ENCODE measurements around the gene RPL23.
A peak's percentile ranks its signal among the peaks of the same experiment; 100 is the strongest.

DNA sequence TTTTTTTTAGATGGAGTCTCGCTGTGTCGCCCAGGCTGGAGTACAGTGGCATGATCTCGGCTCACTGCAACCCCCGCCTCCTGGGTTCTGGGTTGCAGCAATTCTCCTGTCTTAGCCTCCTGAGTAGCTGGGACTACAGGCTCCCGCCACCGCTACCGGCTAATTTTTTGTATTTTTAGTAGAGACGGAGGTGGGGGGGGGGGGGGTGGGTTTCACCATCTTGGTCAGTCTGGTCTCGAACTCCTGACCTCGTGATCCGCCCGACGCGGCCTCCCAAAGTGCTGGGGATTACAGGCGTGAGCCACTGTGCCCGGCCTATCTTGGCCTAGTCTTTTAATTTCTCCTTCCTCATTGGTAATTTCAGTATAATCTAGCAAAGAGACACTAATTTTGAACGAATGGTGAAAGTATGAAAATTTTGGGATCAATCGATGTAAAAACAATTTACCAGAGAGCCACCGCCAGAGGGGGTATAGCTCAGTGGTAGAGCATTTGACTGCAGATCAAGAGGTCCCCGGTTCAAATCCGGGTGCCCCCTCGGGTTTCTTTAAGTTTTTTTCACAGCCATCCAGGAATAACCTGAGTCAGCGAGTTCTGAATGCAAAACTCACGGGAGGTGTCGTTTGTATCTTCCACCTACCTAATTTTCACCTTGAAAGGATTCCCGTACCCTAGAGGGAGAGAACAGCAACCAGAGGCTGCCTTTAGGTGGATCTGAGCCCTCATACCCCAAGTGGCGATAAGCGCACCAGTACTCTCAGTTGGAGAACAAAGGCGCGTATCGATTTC, 13.9 kb upstream of the RPL23 start:
- TF ChIP-seq RAD21 (IDR thresholded peaks at IDR 0.05; ENCODE audit: insufficient read depth, low read depth, low read length) = no peak
- TF ChIP-seq ZNF384 (IDR thresholded peaks at IDR 0.05; ENCODE audit: borderline replicate concordance, low read depth, low read length) = no peak
- no peak for TF ChIP-seq EZH2 (IDR thresholded peaks at IDR 0.05; ENCODE audit: borderline replicate concordance, control insufficient read depth, low read depth, low read length)
- TF ChIP-seq TAF1 (IDR thresholded peaks at IDR 0.05; ENCODE audit: borderline replicate concordance, low read depth, low read length) = no peak
- TF ChIP-seq, protein P1, sequence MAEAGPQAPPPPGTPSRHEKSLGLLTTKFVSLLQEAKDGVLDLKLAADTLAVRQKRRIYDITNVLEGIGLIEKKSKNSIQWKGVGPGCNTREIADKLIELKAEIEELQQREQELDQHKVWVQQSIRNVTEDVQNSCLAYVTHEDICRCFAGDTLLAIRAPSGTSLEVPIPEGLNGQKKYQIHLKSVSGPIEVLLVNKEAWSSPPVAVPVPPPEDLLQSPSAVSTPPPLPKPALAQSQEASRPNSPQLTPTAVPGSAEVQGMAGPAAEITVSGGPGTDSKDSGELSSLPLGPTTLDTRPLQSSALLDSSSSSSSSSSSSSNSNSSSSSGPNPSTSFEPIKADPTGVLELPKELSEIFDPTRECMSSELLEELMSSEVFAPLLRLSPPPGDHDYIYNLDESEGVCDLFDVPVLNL (IDR thresholded peaks at IDR 0.05; ENCODE audit: low read depth, low read length) = no peak
- TF ChIP-seq, protein P2, sequence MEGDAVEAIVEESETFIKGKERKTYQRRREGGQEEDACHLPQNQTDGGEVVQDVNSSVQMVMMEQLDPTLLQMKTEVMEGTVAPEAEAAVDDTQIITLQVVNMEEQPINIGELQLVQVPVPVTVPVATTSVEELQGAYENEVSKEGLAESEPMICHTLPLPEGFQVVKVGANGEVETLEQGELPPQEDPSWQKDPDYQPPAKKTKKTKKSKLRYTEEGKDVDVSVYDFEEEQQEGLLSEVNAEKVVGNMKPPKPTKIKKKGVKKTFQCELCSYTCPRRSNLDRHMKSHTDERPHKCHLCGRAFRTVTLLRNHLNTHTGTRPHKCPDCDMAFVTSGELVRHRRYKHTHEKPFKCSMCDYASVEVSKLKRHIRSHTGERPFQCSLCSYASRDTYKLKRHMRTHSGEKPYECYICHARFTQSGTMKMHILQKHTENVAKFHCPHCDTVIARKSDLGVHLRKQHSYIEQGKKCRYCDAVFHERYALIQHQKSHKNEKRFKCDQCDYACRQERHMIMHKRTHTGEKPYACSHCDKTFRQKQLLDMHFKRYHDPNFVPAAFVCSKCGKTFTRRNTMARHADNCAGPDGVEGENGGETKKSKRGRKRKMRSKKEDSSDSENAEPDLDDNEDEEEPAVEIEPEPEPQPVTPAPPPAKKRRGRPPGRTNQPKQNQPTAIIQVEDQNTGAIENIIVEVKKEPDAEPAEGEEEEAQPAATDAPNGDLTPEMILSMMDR (IDR thresholded peaks at IDR 0.05 in 2 of 3, conservative IDR thresholded peaks at IDR 0.05 in 1 of 3; ENCODE audit: control insufficient read depth in 2 of 3, extremely low read depth in 1 of 3, insufficient read depth in 1 of 3, low read depth in 3 of 3, low read length in 3 of 3) = no peak; a peak in 2 of 6 replicates
- TF ChIP-seq BACH1 (IDR thresholded peaks at IDR 0.05; ENCODE audit: borderline replicate concordance) = no peak
- TF ChIP-seq, protein P3, sequence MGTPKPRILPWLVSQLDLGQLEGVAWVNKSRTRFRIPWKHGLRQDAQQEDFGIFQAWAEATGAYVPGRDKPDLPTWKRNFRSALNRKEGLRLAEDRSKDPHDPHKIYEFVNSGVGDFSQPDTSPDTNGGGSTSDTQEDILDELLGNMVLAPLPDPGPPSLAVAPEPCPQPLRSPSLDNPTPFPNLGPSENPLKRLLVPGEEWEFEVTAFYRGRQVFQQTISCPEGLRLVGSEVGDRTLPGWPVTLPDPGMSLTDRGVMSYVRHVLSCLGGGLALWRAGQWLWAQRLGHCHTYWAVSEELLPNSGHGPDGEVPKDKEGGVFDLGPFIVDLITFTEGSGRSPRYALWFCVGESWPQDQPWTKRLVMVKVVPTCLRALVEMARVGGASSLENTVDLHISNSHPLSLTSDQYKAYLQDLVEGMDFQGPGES (IDR thresholded peaks at IDR 0.05) = no peak
- TF ChIP-seq DPF2 (IDR thresholded peaks at IDR 0.05) = 0 out of 2 replicates have a peak, but pooled peaks have one; percentile 41

Measured in GM12878 (cell line).